Medulla oblongata (tissue), 1 donor: ENCODE results near the gene SERPINB6.
"Not testable (repeated sequence)": the region's sequence is repeated elsewhere in the genome, so short reads cannot be mapped to it uniquely, and the experiment has no call there.

ENCODE experiments used
- DNase-seq: peaks from one replicate; pipeline ENCODE4 v3.0.0-alpha.2; 2015; ENCODE audit errors: extremely low spot score

The SERPINB6 gene

GRCh38 chr6:2999618-3000557 lies 28.5 kb upstream of the SERPINB6 start, which contains the start of gene NQO2:
Gene NQO2, plus strand, starts transcription at chr6:2999894. Its CDS starts 6,659 bp downstream, at chr6:3006553.
- DNase-seq = peak; percentile 93

GRCh38 chr6:2998998-2999617 lies 27.7 kb upstream of the SERPINB6 start:
- no peak for DNase-seq

GRCh38 chr6:2998249-2998997 lies 27.1 kb upstream of the SERPINB6 start:
- DNase-seq = not testable (repeated sequence)

GRCh38 chr6:2993755-2994317 lies 22.5 kb upstream of the SERPINB6 start:
- DNase-seq = no peak

- DNase-seq = no peak
Observed at GRCh38 chr6:2992330-2992979, 21.1 kb upstream of the SERPINB6 start.

GRCh38 chr6:2990932-2991506 lies 19.7 kb upstream of the SERPINB6 start:
- DNase-seq = peak; percentile 50

GRCh38 chr6:2990248-2990931 lies 19.0 kb upstream of the SERPINB6 start:
- DNase-seq = peak; percentile 73

GRCh38 chr6:2989332-2990247 lies 18.2 kb upstream of the SERPINB6 start:
- peak; percentile 99 for DNase-seq

GRCh38 chr6:2988426-2989331 lies 17.3 kb upstream of the SERPINB6 start:
- peak; percentile 91 for DNase-seq

GRCh38 chr6:2988094-2988425 lies 16.7 kb upstream of the SERPINB6 start:
- DNase-seq = no peak

- DNase-seq = no peak
Observed at GRCh38 chr6:2986722-2987221, 15.4 kb upstream of the SERPINB6 start.

GRCh38 chr6:2984738-2985406 lies 13.5 kb upstream of the SERPINB6 start:
- DNase-seq = no peak

- no peak for DNase-seq
Observed at GRCh38 chr6:2982426-2983117, 11.2 kb upstream of the SERPINB6 start.

GRCh38 chr6:2980465-2980855 lies 9.1 kb upstream of the SERPINB6 start:
- no peak for DNase-seq

GRCh38 chr6:2979819-2980464 lies 8.6 kb upstream of the SERPINB6 start:
- DNase-seq = no peak

- no peak for DNase-seq
Observed at GRCh38 chr6:2978923-2979322, 7.6 kb upstream of the SERPINB6 start.
